22Rv1 (cell line): ENCODE measurements around the gene TOGARAM1.
A peak's percentile ranks its signal among the peaks of the same experiment; 100 is the strongest.

Experiments used
- H3K27ac ChIP-seq: fragments of 450-650 bp; 2 replicates; pipeline ENCODE4 v1.5.1; 2017
- CTCF ChIP-seq: fragments of 450-650 bp; IDR thresholded peaks from 2 replicates; pipeline ENCODE4 v1.5.1; 2017; ENCODE audit warnings: mild to moderate bottlenecking
- ZFX ChIP-seq: fragments of 450-650 bp; IDR thresholded peaks from 2 replicates; pipeline ENCODE4 v1.6.1; 2017; ENCODE audit warnings: antibody characterized with exemption, borderline replicate concordance

Gene TOGARAM1

DNA sequence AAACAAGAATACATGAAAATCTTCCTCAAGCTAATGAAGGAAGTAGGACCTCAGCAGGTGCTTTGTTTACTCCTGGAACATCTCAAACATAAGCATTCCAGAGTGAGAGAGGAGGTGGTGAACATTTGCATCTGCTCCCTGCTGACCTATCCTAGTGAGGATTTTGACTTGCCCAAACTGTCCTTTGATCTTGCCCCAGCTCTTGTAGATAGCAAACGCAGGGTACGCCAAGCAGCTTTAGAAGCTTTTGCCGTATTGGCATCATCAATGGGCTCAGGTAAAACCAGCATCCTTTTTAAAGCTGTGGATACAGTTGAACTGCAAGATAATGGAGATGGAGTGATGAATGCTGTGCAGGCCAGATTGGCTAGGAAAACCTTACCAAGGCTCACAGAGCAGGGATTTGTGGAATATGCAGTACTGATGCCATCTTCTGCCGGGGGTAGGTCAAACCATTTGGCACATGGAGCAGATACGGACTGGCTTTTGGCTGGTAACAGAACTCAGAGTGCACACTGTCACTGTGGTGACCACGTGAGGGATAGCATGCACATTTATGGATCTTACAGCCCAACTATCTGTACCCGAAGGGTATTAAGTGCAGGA is 1.9 kb downstream of the TOGARAM1 start:
- TF ChIP-seq CTCF (no peak), ZFX (no peak)
- no peak overlapping the region for H3K27ac ChIP-seq

DNA sequence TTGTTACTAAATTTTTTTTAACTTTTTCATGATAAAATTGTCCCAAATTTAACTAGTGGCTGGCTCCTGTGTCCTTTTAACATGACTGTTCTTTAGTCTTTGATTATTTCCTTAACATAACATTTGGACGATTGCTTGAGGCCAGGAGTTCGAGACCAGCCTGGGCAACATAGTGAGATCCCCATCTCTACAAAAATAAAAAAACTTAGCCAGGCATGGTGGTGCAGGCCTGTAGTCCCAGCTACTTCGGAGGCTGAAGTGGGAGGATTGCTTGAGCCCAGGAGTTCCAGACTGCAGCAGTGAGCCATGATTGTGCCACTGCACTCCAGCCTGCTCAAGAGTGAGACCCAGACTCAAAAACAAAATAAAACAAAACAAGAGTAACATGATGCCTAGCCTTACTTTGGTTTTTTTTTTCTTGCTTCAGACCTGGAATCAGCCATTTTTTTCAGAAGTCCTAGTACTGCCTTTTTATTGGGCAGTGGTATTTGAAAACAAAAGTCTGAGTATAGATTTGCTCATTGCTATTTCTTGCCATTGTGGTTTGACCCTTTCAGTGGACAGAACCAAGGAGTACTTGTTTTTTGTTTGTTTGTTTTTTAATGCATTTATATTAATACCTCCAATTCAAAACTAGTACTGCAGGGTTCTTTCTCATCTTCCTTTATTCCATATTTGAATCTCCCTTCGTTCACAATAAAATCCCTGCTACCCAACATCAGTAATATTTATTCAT is 4.8 kb downstream of the TOGARAM1 start:
- TF ChIP-seq CTCF = no peak
- TF ChIP-seq ZFX = no peak
- no peak overlapping the region for H3K27ac ChIP-seq

GRCh38 chr14:44968714-44969113 is 6.7 kb downstream of the TOGARAM1 start:
- TF ChIP-seq ZFX (no peak), CTCF (no peak)
- no peak overlapping the region for H3K27ac ChIP-seq

GRCh38 chr14:44970907-44971306 is 8.9 kb downstream of the TOGARAM1 start:
- H3K27ac ChIP-seq = no peak overlapping the region
- TF ChIP-seq CTCF = no peak
- no peak for TF ChIP-seq ZFX

- TF ChIP-seq ZFX = no peak
- TF ChIP-seq CTCF = no peak
- no peak overlapping the region for H3K27ac ChIP-seq
Observed at GRCh38 chr14:44971459-44971858, 9.5 kb downstream of the TOGARAM1 start.

DNA sequence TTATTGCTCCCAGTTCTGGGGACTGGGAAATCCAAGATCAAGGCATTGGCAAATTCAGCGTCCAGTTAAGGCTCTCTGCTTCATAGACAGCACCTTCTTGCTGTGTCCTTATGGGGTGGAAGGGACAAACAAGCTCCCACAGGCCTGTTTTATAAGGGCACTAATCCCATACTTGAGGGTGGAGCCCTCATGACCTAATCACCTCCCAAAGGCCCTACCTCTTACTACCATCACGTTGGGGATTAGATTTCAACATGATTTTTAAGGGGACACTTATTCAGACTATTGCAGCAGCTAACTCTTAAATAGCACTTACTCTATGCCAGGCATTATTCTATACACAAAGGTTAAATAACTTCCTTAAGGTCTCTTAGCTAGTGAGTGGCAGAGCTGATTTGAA is 17.3 kb downstream of the TOGARAM1 start:
- TF ChIP-seq ZFX = no peak
- TF ChIP-seq CTCF = no peak
- H3K27ac ChIP-seq = peak overlapping the region; percentile 26; the same call in 1 of the 2 replicates

GRCh38 chr14:44979740-44980356 is 17.9 kb downstream of the TOGARAM1 start:
- TF ChIP-seq ZFX (no peak), CTCF (no peak)
- peak overlapping the region; percentile 26; the same call in 1 of the 2 replicates for H3K27ac ChIP-seq
